NCI-H2196 treated with DMSO at 0.1 percent for 48 hours (cell line): ENCODE results near the gene LRRC36.

Source experiments
- DNase-seq: peaks from one replicate; lab custom pipeline; 2025; ENCODE audit not compliant: unreplicated experiment; lab: John Stamatoyannopoulos, UW

LRRC36 gene

GRCh38 chr16:67419931-67420330 is 93.3 kb downstream of the LRRC36 start:
- no peak for DNase-seq

GRCh38 chr16:67421030-67421429 is 94.4 kb downstream of the LRRC36 start:
- no peak for DNase-seq

GRCh38 chr16:67423015-67423414 is 96.4 kb downstream of the LRRC36 start:
- DNase-seq = no peak

GRCh38 chr16:67423611-67424260 is 97.1 kb downstream of the LRRC36 start:
- no peak for DNase-seq

GRCh38 chr16:67424261-67424615 is 97.6 kb downstream of the LRRC36 start:
- no peak for DNase-seq

- no peak for DNase-seq
Observed at GRCh38 chr16:67425061-67425460, 98.4 kb downstream of the LRRC36 start.

- no peak for DNase-seq
Observed at GRCh38 chr16:67425580-67425979, 99.0 kb downstream of the LRRC36 start.

- no peak for DNase-seq
Observed at GRCh38 chr16:67426022-67426421, 99.4 kb downstream of the LRRC36 start.

- no peak for DNase-seq
Observed at GRCh38 chr16:67426950-67427349, 100.3 kb downstream of the LRRC36 start.

- DNase-seq = peak; percentile 9
Observed at GRCh38 chr16:67428146-67428731, 101.6 kb downstream of the LRRC36 start.

- no peak for DNase-seq
Observed at GRCh38 chr16:67429053-67429798, 102.6 kb downstream of the LRRC36 start.

- DNase-seq = no peak
Observed at GRCh38 chr16:67429799-67430503, 103.3 kb downstream of the LRRC36 start.

GRCh38 chr16:67430504-67430976 is 103.9 kb downstream of the LRRC36 start:
- DNase-seq = no peak

GRCh38 chr16:67430977-67431774 is 104.6 kb downstream of the LRRC36 start, which contains the start of gene HSD11B2:
TSS of gene HSD11B2 (plus strand) at chr16:67431121. CDS start at chr16:67431249, 128 bp downstream.
- DNase-seq = no peak

- no peak for DNase-seq
Observed at GRCh38 chr16:67431775-67432505, 105.3 kb downstream of the LRRC36 start.

- no peak for DNase-seq
Observed at GRCh38 chr16:67432506-67432890, 105.9 kb downstream of the LRRC36 start.

GRCh38 chr16:67433131-67433719 is 106.6 kb downstream of the LRRC36 start:
- no peak for DNase-seq
